Measurements from ENCODE around the gene PPM1B. TPM values are rescaled to one million over a fixed set of nuclear protein-coding genes. Genes with fewer than 3 reads are reported as not detected.

PPM1B gene
- total and polyA plus RNA-seq, 2 of the 13 experiments (the other 11 are each of a cell fraction or from before 2014, with no cell fraction given): 24.4 to 25.0 TPM

GRCh38 chr2:44167908-44168680 is 581 bp upstream of the PPM1B start (continued):
- TF ChIP-seq PRDM10 (CRISPR knock-in tag; IDR thresholded peaks at IDR 0.05; ENCODE audit: low read depth): no peak; the same call in 1 of the 2 replicates
- peak; percentile 86 for TF ChIP-seq ARNT2 (CRISPR knock-in tag; IDR thresholded peaks at IDR 0.05; ENCODE audit: low read depth)
- no peak for TF ChIP-seq ZNF282 (IDR thresholded peaks at IDR 0.05; ENCODE audit: partially characterized antibody)
- no peak for TF ChIP-seq ZBTB46 (CRISPR knock-in tag; IDR thresholded peaks at IDR 0.05; ENCODE audit: borderline replicate concordance)
- TF ChIP-seq SNAI1 (CRISPR knock-in tag; IDR thresholded peaks at IDR 0.05; ENCODE audit: borderline replicate concordance): no peak
- TF ChIP-seq MATR3 (CRISPR knock-in tag; IDR thresholded peaks at IDR 0.05): no peak
- TF ChIP-seq KDM2A (CRISPR knock-in tag; IDR thresholded peaks at IDR 0.05; ENCODE audit: borderline replicate concordance, low read depth): peak; percentile 83; the same call in 1 of the 2 replicates
- peak; percentile 69 for TF ChIP-seq ZNF331 (CRISPR knock-in tag; IDR thresholded peaks at IDR 0.05)
- no peak for TF ChIP-seq ZNF550 (CRISPR knock-in tag; IDR thresholded peaks at IDR 0.05; ENCODE audit: borderline replicate concordance)
- TF ChIP-seq ARID3A (IDR thresholded peaks at IDR 0.05; ENCODE audit: low read depth, low read length): peak; percentile 57
- TF ChIP-seq HMGXB4 (CRISPR knock-in tag; IDR thresholded peaks at IDR 0.05; ENCODE audit: borderline replicate concordance in 1 of 2, low read depth in 1 of 2): peak; percentile 66 to 78; a peak in 3 of 4 replicates
- TF ChIP-seq ZSCAN20 (CRISPR knock-in tag; IDR thresholded peaks at IDR 0.05; ENCODE audit: borderline replicate concordance): no peak
- no peak for TF ChIP-seq ATM (IDR thresholded peaks at IDR 0.05; ENCODE audit: borderline replicate concordance)
- no peak for TF ChIP-seq NFE2L1 (CRISPR knock-in tag; IDR thresholded peaks at IDR 0.05; ENCODE audit: borderline replicate concordance)
- TF ChIP-seq ZSCAN22 (CRISPR knock-in tag; IDR thresholded peaks at IDR 0.05): no peak
- no peak for TF ChIP-seq SP5 (CRISPR knock-in tag; IDR thresholded peaks at IDR 0.05; ENCODE audit: borderline replicate concordance, low read depth)
- no peak for TF ChIP-seq SNRNP70 (IDR thresholded peaks at IDR 0.05; ENCODE audit: low read depth, low read length)
- TF ChIP-seq ISL2 (CRISPR knock-in tag; IDR thresholded peaks at IDR 0.05): no peak; the same call in none of the 2 replicates
- TF ChIP-seq PPARG (CRISPR knock-in tag; conservative IDR thresholded peaks at IDR 0.05): peak; percentile 25; the same call in 1 of the 2 replicates
- TF ChIP-seq ZNF510 (CRISPR knock-in tag; IDR thresholded peaks at IDR 0.05; ENCODE audit: low read depth): no peak
